ENCODE results near the gene S100B.

Gene S100B

GRCh38 chr21:46569081-46569480 lies 35.8 kb downstream of the S100B start:
- TF ChIP-seq EZH2 (IDR thresholded peaks at IDR 0.05; ENCODE audit: borderline replicate concordance, low read depth, low read length, severe bottlenecking): no peak
- TF ChIP-seq, protein P1, sequence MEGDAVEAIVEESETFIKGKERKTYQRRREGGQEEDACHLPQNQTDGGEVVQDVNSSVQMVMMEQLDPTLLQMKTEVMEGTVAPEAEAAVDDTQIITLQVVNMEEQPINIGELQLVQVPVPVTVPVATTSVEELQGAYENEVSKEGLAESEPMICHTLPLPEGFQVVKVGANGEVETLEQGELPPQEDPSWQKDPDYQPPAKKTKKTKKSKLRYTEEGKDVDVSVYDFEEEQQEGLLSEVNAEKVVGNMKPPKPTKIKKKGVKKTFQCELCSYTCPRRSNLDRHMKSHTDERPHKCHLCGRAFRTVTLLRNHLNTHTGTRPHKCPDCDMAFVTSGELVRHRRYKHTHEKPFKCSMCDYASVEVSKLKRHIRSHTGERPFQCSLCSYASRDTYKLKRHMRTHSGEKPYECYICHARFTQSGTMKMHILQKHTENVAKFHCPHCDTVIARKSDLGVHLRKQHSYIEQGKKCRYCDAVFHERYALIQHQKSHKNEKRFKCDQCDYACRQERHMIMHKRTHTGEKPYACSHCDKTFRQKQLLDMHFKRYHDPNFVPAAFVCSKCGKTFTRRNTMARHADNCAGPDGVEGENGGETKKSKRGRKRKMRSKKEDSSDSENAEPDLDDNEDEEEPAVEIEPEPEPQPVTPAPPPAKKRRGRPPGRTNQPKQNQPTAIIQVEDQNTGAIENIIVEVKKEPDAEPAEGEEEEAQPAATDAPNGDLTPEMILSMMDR (IDR thresholded peaks at IDR 0.05; ENCODE audit: borderline replicate concordance, extremely low read depth, low read length, poor library complexity, severe bottlenecking): no peak
- DNase-seq (no peak), ATAC-seq (ENCODE audit: insufficient read depth, low read depth) (no peak)
- Histone ChIP-seq H3K27me3 (ENCODE audit: insufficient read depth, low read length, poor library complexity) (no peaks in the 10 kb centered on the region), H3K9me3 (ENCODE audit: insufficient read depth, low read length, severe bottlenecking) (no peaks in the 10 kb centered on the region), H3K9ac (ENCODE audit: low read depth, low read length) (no peak overlapping the region), H2AFZ (ENCODE audit: low read depth, low read length) (no peak overlapping the region), H3K4me2 (ENCODE audit: insufficient read depth, low read length) (no peak overlapping the region), H3K79me2 (ENCODE audit: insufficient read depth, low read length) (no peaks in the 10 kb centered on the region), H3K4me1 (ENCODE audit: insufficient read depth, low read length) (no peaks in the 10 kb centered on the region), H3K36me3 (ENCODE audit: insufficient read depth, low read length) (peaks cover 78% of the 10 kb centered on the region), H3K4me3 (ENCODE audit: low read depth in 1 of 2, low read length in 2 of 2) (no peak overlapping the region), H4K20me1 (ENCODE audit: insufficient read depth, low read length) (no peaks in the 10 kb centered on the region), H3K27ac (ENCODE audit: low read length) (no peak overlapping the region)

DNA sequence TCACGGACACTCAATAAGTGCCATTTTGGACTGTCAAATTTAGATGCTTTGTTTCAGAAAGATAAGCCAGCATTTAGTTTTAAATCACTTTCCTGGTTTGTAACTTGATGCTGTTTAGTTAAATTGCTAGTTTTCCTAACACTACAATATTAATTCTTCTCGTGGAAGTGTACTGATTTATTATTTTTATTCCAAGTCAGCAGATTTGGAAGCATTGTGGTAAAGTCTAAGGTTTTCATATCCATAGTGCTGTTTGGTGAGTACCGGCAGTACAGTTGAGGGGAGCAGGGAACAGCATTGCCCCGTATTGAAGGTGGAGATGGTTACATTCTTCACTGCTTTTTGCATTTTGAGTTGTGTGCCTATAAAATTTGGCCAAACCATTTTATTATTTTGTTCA lies 36.3 kb downstream of the S100B start:
- Histone ChIP-seq H3K27me3 (ENCODE audit: insufficient read depth, low read length, poor library complexity) (no peaks in the 10 kb centered on the region), H3K36me3 (ENCODE audit: insufficient read depth, low read length) (peaks cover 83% of the 10 kb centered on the region), H3K9ac (ENCODE audit: low read depth, low read length) (no peak overlapping the region), H3K4me1 (ENCODE audit: insufficient read depth, low read length) (no peaks in the 10 kb centered on the region), H3K27ac (ENCODE audit: low read length) (no peak overlapping the region), H3K9me3 (ENCODE audit: insufficient read depth, low read length, severe bottlenecking) (no peaks in the 10 kb centered on the region), H2AFZ (ENCODE audit: low read depth, low read length) (no peak overlapping the region), H4K20me1 (ENCODE audit: insufficient read depth, low read length) (no peaks in the 10 kb centered on the region), H3K79me2 (ENCODE audit: insufficient read depth, low read length) (no peaks in the 10 kb centered on the region), H3K4me2 (ENCODE audit: insufficient read depth, low read length) (no peak overlapping the region), H3K4me3 (ENCODE audit: low read depth in 1 of 2, low read length in 2 of 2) (no peak overlapping the region)
- no peak for DNase-seq
- no peak for ATAC-seq (ENCODE audit: insufficient read depth, low read depth)
- TF ChIP-seq EZH2 (IDR thresholded peaks at IDR 0.05; ENCODE audit: borderline replicate concordance, low read depth, low read length, severe bottlenecking): no peak
- TF ChIP-seq, protein P1 (IDR thresholded peaks at IDR 0.05; ENCODE audit: borderline replicate concordance, extremely low read depth, low read length, poor library complexity, severe bottlenecking): no peak

DNA sequence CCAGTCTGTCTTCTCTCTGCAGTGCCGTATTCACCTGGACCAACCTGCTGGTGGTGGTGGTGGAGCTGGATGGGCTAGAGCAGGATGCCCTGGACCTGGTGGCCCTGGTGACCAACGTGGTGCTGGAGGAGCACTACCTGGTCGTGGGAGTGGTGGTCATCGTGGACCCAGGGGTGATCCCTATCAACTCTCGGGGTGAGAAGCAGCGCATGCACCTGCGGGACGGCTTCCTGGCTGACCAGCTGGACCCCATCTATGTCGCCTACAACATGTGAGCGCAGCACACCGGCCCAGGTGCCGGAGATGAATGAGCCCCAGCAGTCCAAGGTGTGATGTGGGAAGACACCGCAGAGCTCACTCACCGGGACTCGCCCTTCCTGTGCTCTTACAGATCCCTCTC lies 37.5 kb downstream of the S100B start:
- Histone ChIP-seq H3K4me2 (ENCODE audit: insufficient read depth, low read length) (no peak overlapping the region), H3K27me3 (ENCODE audit: insufficient read depth, low read length, poor library complexity) (no peaks in the 10 kb centered on the region), H3K36me3 (ENCODE audit: insufficient read depth, low read length) (peaks cover 89% of the 10 kb centered on the region), H3K4me1 (ENCODE audit: insufficient read depth, low read length) (no peaks in the 10 kb centered on the region), H2AFZ (ENCODE audit: low read depth, low read length) (no peak overlapping the region), H3K27ac (ENCODE audit: low read length) (no peak overlapping the region), H3K9ac (ENCODE audit: low read depth, low read length) (no peak overlapping the region), H3K4me3 (ENCODE audit: low read depth in 1 of 2, low read length in 2 of 2) (no peak overlapping the region), H3K79me2 (ENCODE audit: insufficient read depth, low read length) (no peaks in the 10 kb centered on the region), H3K9me3 (ENCODE audit: insufficient read depth, low read length, severe bottlenecking) (no peaks in the 10 kb centered on the region), H4K20me1 (ENCODE audit: insufficient read depth, low read length) (no peaks in the 10 kb centered on the region)
- no peak for TF ChIP-seq EZH2 (IDR thresholded peaks at IDR 0.05; ENCODE audit: borderline replicate concordance, low read depth, low read length, severe bottlenecking)
- TF ChIP-seq, protein P1 (IDR thresholded peaks at IDR 0.05; ENCODE audit: borderline replicate concordance, extremely low read depth, low read length, poor library complexity, severe bottlenecking): no peak
- DNase-seq (no peak), ATAC-seq (ENCODE audit: insufficient read depth, low read depth) (no peak)

DNA sequence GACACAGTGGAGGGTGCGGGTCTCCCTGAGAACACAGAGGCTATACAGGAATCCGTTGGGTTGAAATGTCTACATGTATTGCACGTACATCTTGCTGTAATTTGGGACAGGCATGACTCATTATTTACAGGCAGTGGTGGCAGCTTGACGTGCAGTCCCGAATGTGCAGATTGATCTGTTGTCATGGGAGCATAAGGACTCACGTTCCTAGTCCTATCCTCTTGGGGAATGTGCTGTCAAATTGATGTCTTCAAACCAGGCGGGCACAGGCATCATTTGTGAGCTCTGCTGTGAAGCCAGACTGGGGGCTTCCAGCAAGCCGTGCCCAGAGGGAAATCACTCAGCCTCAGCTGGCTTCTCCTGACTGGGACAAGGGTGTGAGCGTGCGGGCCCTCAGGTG lies 40.5 kb downstream of the S100B start:
- Histone ChIP-seq H3K4me3 (ENCODE audit: low read depth in 1 of 2, low read length in 2 of 2) (no peak overlapping the region), H3K27ac (ENCODE audit: low read length) (no peak overlapping the region), H3K9ac (ENCODE audit: low read depth, low read length) (no peak overlapping the region), H3K4me2 (ENCODE audit: insufficient read depth, low read length) (no peak overlapping the region), H3K4me1 (ENCODE audit: insufficient read depth, low read length) (no peaks in the 10 kb centered on the region), H3K36me3 (ENCODE audit: insufficient read depth, low read length) (peaks cover 97% of the 10 kb centered on the region), H3K27me3 (ENCODE audit: insufficient read depth, low read length, poor library complexity) (no peaks in the 10 kb centered on the region), H2AFZ (ENCODE audit: low read depth, low read length) (no peak overlapping the region), H3K79me2 (ENCODE audit: insufficient read depth, low read length) (no peaks in the 10 kb centered on the region), H4K20me1 (ENCODE audit: insufficient read depth, low read length) (no peaks in the 10 kb centered on the region), H3K9me3 (ENCODE audit: insufficient read depth, low read length, severe bottlenecking) (no peaks in the 10 kb centered on the region)
- ATAC-seq (ENCODE audit: insufficient read depth, low read depth): no peak
- no peak for DNase-seq
- TF ChIP-seq EZH2 (IDR thresholded peaks at IDR 0.05; ENCODE audit: borderline replicate concordance, low read depth, low read length, severe bottlenecking): no peak
- TF ChIP-seq, protein P1 (IDR thresholded peaks at IDR 0.05; ENCODE audit: borderline replicate concordance, extremely low read depth, low read length, poor library complexity, severe bottlenecking): no peak

Data from DND-41 (cell line).